ENCODE results near the gene KRT13. TPM values are rescaled to one million over a fixed set of nuclear protein-coding genes. Genes with fewer than 3 reads are reported as not detected.

The KRT13 gene
- total and polyA plus RNA-seq, 2 experiments from 2014 or later: not detected

- no peak for TF ChIP-seq ETS1 (IDR thresholded peaks at IDR 0.05)
- TF ChIP-seq ZNF331 (CRISPR knock-in tag; IDR thresholded peaks at IDR 0.05; ENCODE audit: low read depth): no peak
- TF ChIP-seq EZH2 (IDR thresholded peaks at IDR 0.05; ENCODE audit: low read depth, unreplicated experiment): no peak
- TF ChIP-seq POLR2AphosphoS5 (IDR thresholded peaks at IDR 0.05; ENCODE audit: low read depth): no peak
- TF ChIP-seq REST (IDR thresholded peaks at IDR 0.05; ENCODE audit: unreplicated experiment): no peak
- no peak for TF ChIP-seq STAT1 (IDR thresholded peaks at IDR 0.05; ENCODE audit: unreplicated experiment)
- TF ChIP-seq NANOG (IDR thresholded peaks at IDR 0.05; ENCODE audit: borderline replicate concordance): no peak
- TF ChIP-seq ZNF462 (CRISPR knock-in tag; IDR thresholded peaks at IDR 0.05): no peak
- TF ChIP-seq JUNB (IDR thresholded peaks at IDR 0.05; ENCODE audit: unreplicated experiment): no peak
- TF ChIP-seq EZH2phosphoT487 (IDR thresholded peaks at IDR 0.05; ENCODE audit: unreplicated experiment): no peak
- TF ChIP-seq CTCF (conservative IDR thresholded peaks at IDR 0.05; ENCODE audit: low read depth in 2 of 2): no peak
- no peak for TF ChIP-seq ZNF114 (CRISPR knock-in tag; IDR thresholded peaks at IDR 0.05)
- TF ChIP-seq CREB1 (CRISPR knock-in tag; IDR thresholded peaks at IDR 0.05; ENCODE audit: low read depth): no peak
- no peak overlapping the region for H2AFZ ChIP-seq
- no peaks in the 10 kb centered on the region for H3K27me3 ChIP-seq (ENCODE audit: insufficient read depth)
- H3K4me1 ChIP-seq (ENCODE audit: insufficient read depth): peaks cover 6% of the 10 kb centered on the region
- no peak overlapping the region for H3K4me3 Mint-ChIP-seq
- peaks cover 30% of the 10 kb centered on the region for H3K27me3 Mint-ChIP-seq (ENCODE audit: insufficient read depth, low read depth, poor library complexity)
- H3K27ac ChIP-seq (ENCODE audit: low read depth): no peak overlapping the region
- DNase-seq (ENCODE audit: low spot score): no peak
- H3K9me2 ChIP-seq (ENCODE audit: insufficient read depth): no peaks in the 10 kb centered on the region
- no peaks in the 10 kb centered on the region; the same call in 2 of the 3 replicates for H3K9me3 Mint-ChIP-seq
- no peaks in the 10 kb centered on the region for H3K36me3 ChIP-seq (ENCODE audit: insufficient read depth)
- no peaks in the 10 kb centered on the region for H3K79me2 ChIP-seq (replicated peaks; ENCODE audit: insufficient read depth)
- H3K4me1 Mint-ChIP-seq: peaks cover 19% of the 10 kb centered on the region
- H3K36me3 Mint-ChIP-seq (ENCODE audit: low read depth): no peaks in the 10 kb centered on the region
- no peak overlapping the region for H3K27ac Mint-ChIP-seq
- H3F3A ChIP-seq (replicated peaks; ENCODE audit: low read depth): no peaks in the 10 kb centered on the region
- no peak overlapping the region for H3K4me3 ChIP-seq
- no peak overlapping the region for H3K4me2 ChIP-seq
- H4K20me1 ChIP-seq (replicated peaks; ENCODE audit: insufficient read depth): no peaks in the 10 kb centered on the region
- no peak for ATAC-seq
Measured at GRCh38 chr17:41552455-41552854, 47.0 kb upstream of the KRT13 start.
